Measurements from ENCODE around the gene TBL2.
"Not testable (repeated sequence)": the region's sequence is repeated elsewhere in the genome, so short reads cannot be mapped to it uniquely, and the experiment has no call there.

The TBL2 gene

GRCh38 chr7:73560109-73560835 is 18.1 kb downstream of the TBL2 start:
- no peak for TF ChIP-seq CTCF (IDR thresholded peaks at IDR 0.05; ENCODE audit: extremely low read depth, missing control alignments)
- DNase-seq (ENCODE audit: low spot score) = peak; percentile 48

GRCh38 chr7:73557397-73558257 is 20.8 kb downstream of the TBL2 start, which contains the start of gene BCL7B:
TSS of gene BCL7B (minus strand) at chr7:73557690. CDS start at chr7:73557578, 112 bp downstream.
- peak; percentile 97 for DNase-seq (ENCODE audit: low spot score)
- no peak for TF ChIP-seq CTCF (IDR thresholded peaks at IDR 0.05; ENCODE audit: extremely low read depth, missing control alignments)

- peak; percentile 99 for DNase-seq (ENCODE audit: low spot score)
- TF ChIP-seq CTCF (IDR thresholded peaks at IDR 0.05; ENCODE audit: extremely low read depth, missing control alignments) = no peak
Measured at GRCh38 chr7:73557108-73557396, 21.3 kb downstream of the TBL2 start.

- no peak for DNase-seq (ENCODE audit: low spot score)
- no peak for TF ChIP-seq CTCF (IDR thresholded peaks at IDR 0.05; ENCODE audit: extremely low read depth, missing control alignments)
Measured at GRCh38 chr7:73556208-73557107, 21.9 kb downstream of the TBL2 start.

- no peak for TF ChIP-seq CTCF (IDR thresholded peaks at IDR 0.05; ENCODE audit: extremely low read depth, missing control alignments)
Measured at GRCh38 chr7:73555411-73555982, 22.9 kb downstream of the TBL2 start.

GRCh38 chr7:73550093-73550492 is 28.3 kb downstream of the TBL2 start:
- DNase-seq (ENCODE audit: low spot score) = not testable (repeated sequence)

More at GRCh38 chr7:73555411-73555982, 22.9 kb downstream of the TBL2 start:
- no peak for DNase-seq (ENCODE audit: low spot score)

- no peak for TF ChIP-seq CTCF (IDR thresholded peaks at IDR 0.05; ENCODE audit: extremely low read depth, missing control alignments)
- no peak for DNase-seq (ENCODE audit: low spot score)
Measured at GRCh38 chr7:73549176-73549575, 29.2 kb downstream of the TBL2 start.
